SJCRH30 (cell line): ENCODE measurements around the gene PADI2. TPM values are rescaled to one million over a fixed set of nuclear protein-coding genes. Genes with fewer than 3 reads are reported as not detected.

Experiments used
- DNase-seq, 2 experiments: peaks; one replicate each; pipeline ENCODE4 v3.0.0-alpha.2; 2015 to 2020
- H3K27ac ChIP-seq: fragments of 250-450 bp; sonication (Bioruptor Pico); 2 replicates; pipeline ENCODE4 v1.5.1; 2020; ENCODE audit warnings: mild to moderate bottlenecking, moderate library complexity
- H3K27me3 ChIP-seq: fragments of 250-450 bp; sonication (Bioruptor Pico); 2 replicates; pipeline ENCODE4 v1.5.1; 2020; ENCODE audit warnings: mild to moderate bottlenecking, moderate library complexity
- H3K36me3 ChIP-seq: fragments of 250-450 bp; sonication (Bioruptor Pico); 2 replicates; pipeline ENCODE4 v1.5.1; 2020; ENCODE audit warnings: mild to moderate bottlenecking, moderate library complexity
- H3K4me1 ChIP-seq: fragments of 250-450 bp; sonication (Bioruptor Pico); 2 replicates; pipeline ENCODE4 v1.5.1; 2020; ENCODE audit warnings: mild to moderate bottlenecking, moderate library complexity
- H3K4me3 ChIP-seq: fragments of 250-450 bp; sonication (Bioruptor Pico); 2 replicates; pipeline ENCODE4 v1.5.1; 2020; ENCODE audit warnings: mild to moderate bottlenecking, moderate library complexity
- H3K9me3 ChIP-seq: fragments of 250-450 bp; sonication (Bioruptor Pico); replicated peaks from 2 replicates; pipeline ENCODE4 v1.5.1; 2020; ENCODE audit warnings: mild to moderate bottlenecking, moderate library complexity
- total RNA-seq: library from RNA; depleted of rRNA; stranded (reverse); fragments of >200 nt; shearing (Covaris generic); gene quantifications from 2 replicates; pipeline ENCODE4 v1.2.3, GENCODE V29; 2014

The PADI2 gene
- total RNA-seq, 1 experiment from 2014 or later: 4.3 TPM

GRCh38 chr1:17155257-17155920, 36.1 kb upstream of the PADI2 start:
- H3K36me3 ChIP-seq: no peaks in the 10 kb centered on the region

DNA sequence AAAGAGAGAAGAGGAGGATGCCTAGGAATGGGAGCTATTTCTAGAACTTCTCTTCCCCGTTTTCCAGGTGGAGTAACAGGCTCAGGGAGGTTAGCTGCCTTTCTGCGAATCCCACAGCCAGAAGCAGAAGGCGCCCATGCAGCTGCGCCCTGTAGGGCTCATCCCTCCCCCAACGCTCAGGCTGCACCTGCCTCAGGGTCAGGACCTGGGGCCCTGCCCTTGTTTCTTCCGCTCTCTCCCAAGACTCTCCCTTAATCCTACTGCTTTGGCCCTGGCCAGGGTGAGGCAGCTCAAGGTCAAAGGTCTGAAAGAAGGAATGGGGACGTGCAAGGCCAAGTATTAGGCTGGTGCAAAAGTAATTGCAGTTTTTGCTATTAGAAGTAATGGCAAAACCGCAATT, 30.5 kb upstream of the PADI2 start:
- no peak overlapping the region for H3K27ac ChIP-seq
- no peak overlapping the region for H3K4me3 ChIP-seq
- peaks cover 2% of the 10 kb centered on the region; the same call in 1 of the 2 replicates for H3K9me3 ChIP-seq
- H3K36me3 ChIP-seq: no peaks in the 10 kb centered on the region
- no peak for DNase-seq
- H3K4me1 ChIP-seq: no peaks in the 10 kb centered on the region
- H3K27me3 ChIP-seq: no peaks in the 10 kb centered on the region

More at GRCh38 chr1:17155257-17155920, 36.1 kb upstream of the PADI2 start:
- DNase-seq: no peak
- H3K27me3 ChIP-seq: no peaks in the 10 kb centered on the region
- H3K9me3 ChIP-seq: peaks cover 8% of the 10 kb centered on the region; the same call in 1 of the 2 replicates
- no peaks in the 10 kb centered on the region for H3K4me1 ChIP-seq
- H3K4me3 ChIP-seq: no peak overlapping the region
- no peak overlapping the region for H3K27ac ChIP-seq

DNA sequence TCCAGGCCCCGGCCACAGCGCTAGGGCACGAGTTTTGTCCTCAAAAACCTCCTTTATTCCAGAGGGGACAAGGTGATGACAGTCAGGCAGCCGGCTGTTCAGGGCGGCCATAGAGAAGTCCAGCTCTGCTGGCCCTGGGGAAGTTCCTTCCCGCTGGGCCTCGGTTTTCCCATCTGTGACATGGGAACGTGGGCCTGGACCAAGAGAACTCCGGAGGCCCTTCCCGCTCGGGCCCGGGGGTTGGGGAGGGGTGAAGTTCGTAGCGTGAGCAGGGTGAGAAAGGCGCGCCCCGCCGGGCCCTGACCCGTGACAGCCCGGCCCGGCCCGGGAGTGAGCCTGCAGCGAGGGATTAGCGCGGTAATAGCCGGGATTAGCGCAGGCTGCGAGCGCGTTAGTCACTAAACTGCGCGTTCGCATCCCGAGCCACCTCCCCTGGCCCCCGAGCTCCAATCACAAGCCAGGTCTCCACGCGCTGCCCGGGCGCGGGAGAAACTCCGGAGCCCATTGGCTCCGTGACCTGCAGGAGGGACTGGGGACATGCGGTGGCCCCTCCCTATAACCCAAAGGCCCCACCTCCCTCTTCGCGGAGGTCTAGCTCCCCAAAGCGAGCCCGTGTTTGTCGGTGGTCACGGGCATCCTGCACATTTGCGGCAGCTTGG, 29.8 kb upstream of the PADI2 start:
- DNase-seq: no peak
- Histone ChIP-seq H3K9me3 (peaks cover 2% of the 10 kb centered on the region; the same call in 1 of the 2 replicates), H3K27me3 (no peaks in the 10 kb centered on the region), H3K4me1 (no peaks in the 10 kb centered on the region), H3K4me3 (no peak overlapping the region), H3K36me3 (no peaks in the 10 kb centered on the region), H3K27ac (no peak overlapping the region)

GRCh38 chr1:17145648-17146047, 26.4 kb upstream of the PADI2 start:
- Histone ChIP-seq H3K27ac (no peak overlapping the region), H3K36me3 (no peaks in the 10 kb centered on the region), H3K4me1 (no peaks in the 10 kb centered on the region), H3K27me3 (no peaks in the 10 kb centered on the region), H3K4me3 (no peak overlapping the region), H3K9me3 (no peaks in the 10 kb centered on the region)
- no peak for DNase-seq

- Histone ChIP-seq H3K27me3 (no peaks in the 10 kb centered on the region), H3K4me3 (no peak overlapping the region), H3K4me1 (no peaks in the 10 kb centered on the region), H3K36me3 (no peaks in the 10 kb centered on the region), H3K9me3 (no peaks in the 10 kb centered on the region), H3K27ac (no peak overlapping the region)
- no peak for DNase-seq
Measured at GRCh38 chr1:17143760-17144159, 24.5 kb upstream of the PADI2 start.

- Histone ChIP-seq H3K4me1 (no peaks in the 10 kb centered on the region), H3K27me3 (no peaks in the 10 kb centered on the region), H3K9me3 (no peaks in the 10 kb centered on the region), H3K27ac (no peak overlapping the region), H3K36me3 (no peaks in the 10 kb centered on the region), H3K4me3 (no peak overlapping the region)
- no peak for DNase-seq
Measured at GRCh38 chr1:17141441-17142197, 22.4 kb upstream of the PADI2 start.

- H3K27me3 ChIP-seq: no peaks in the 10 kb centered on the region
- no peak overlapping the region for H3K4me3 ChIP-seq
- H3K36me3 ChIP-seq: no peaks in the 10 kb centered on the region
- H3K27ac ChIP-seq: no peak overlapping the region
- no peak for DNase-seq
- H3K9me3 ChIP-seq: no peaks in the 10 kb centered on the region
- peaks cover under 1% of the 10 kb centered on the region; the same call in 1 of the 2 replicates for H3K4me1 ChIP-seq
Measured at GRCh38 chr1:17140279-17140678, 21.0 kb upstream of the PADI2 start.

DNA sequence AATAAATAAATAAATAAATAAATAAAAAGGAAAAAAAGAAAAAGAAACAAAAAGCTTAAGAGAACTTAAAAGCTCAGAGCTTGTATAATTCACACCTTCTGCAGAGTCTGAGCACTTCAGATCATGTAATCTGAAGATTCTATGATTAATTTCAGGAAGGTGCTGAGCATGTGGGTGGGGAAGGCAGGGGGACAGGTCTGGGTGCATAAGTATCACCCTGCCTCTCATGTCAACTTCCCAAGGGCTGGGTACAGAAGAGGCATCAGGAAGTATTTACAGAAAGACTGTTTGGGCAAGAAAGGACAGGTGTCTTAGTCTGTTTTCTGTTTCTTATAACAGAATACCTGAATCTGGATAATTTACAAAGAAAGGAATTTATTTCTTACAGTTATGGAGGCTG, 20.4 kb upstream of the PADI2 start:
- DNase-seq: no peak
- H3K27ac ChIP-seq: no peak overlapping the region
- no peaks in the 10 kb centered on the region for H3K27me3 ChIP-seq
- H3K4me1 ChIP-seq: peaks cover 3% of the 10 kb centered on the region; the same call in 1 of the 2 replicates
- H3K36me3 ChIP-seq: no peaks in the 10 kb centered on the region
- no peak overlapping the region for H3K4me3 ChIP-seq
- no peaks in the 10 kb centered on the region for H3K9me3 ChIP-seq

DNA sequence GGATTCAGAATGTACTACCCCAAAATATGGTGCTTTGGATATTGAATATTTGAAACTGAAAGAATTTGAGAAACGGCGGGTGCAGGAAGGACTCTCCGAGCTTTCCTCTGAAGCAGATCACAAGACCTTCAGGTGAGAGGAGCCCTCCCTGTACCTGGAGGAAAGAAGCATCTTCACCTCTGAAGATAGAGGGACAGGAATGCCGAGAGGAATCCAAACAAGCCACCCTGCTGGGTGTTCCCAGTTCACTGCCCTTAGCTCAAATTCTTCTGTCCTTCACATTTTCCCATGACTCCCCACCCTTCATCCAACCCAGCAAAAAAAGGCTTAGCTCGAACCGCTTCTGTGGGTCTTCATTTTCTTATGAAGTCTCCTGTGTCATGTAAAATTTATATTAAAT, 18.2 kb upstream of the PADI2 start:
- H3K27me3 ChIP-seq: no peaks in the 10 kb centered on the region
- no peak overlapping the region for H3K27ac ChIP-seq
- no peak for DNase-seq
- peaks cover 3% of the 10 kb centered on the region; the same call in 1 of the 2 replicates for H3K4me1 ChIP-seq
- H3K9me3 ChIP-seq: no peaks in the 10 kb centered on the region
- H3K4me3 ChIP-seq: no peak overlapping the region
- H3K36me3 ChIP-seq: no peaks in the 10 kb centered on the region

DNA sequence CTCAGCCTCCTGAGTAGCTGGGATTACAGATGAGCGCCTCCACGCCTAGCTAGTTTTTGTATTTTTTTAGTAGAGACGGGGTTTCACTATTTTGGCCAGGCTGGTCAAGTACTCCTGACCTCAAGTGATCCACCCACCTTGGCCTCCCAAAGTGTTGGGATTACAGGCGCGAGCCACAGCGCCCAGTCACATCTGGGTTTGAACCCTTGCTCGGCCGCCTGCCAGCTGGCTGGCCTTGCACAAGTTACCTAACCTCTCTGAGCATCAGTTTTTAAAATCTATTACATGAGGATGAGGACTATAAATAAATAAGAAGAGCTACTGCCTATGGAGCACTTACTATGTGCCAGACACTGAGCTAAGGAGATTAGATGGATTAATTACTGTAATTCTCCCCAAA, 17.7 kb upstream of the PADI2 start:
- no peak for DNase-seq
- no peaks in the 10 kb centered on the region for H3K9me3 ChIP-seq
- peaks cover 3% of the 10 kb centered on the region; the same call in 1 of the 2 replicates for H3K4me1 ChIP-seq
- no peaks in the 10 kb centered on the region for H3K36me3 ChIP-seq
- no peaks in the 10 kb centered on the region for H3K27me3 ChIP-seq
- H3K4me3 ChIP-seq: no peak overlapping the region
- no peak overlapping the region for H3K27ac ChIP-seq

DNA sequence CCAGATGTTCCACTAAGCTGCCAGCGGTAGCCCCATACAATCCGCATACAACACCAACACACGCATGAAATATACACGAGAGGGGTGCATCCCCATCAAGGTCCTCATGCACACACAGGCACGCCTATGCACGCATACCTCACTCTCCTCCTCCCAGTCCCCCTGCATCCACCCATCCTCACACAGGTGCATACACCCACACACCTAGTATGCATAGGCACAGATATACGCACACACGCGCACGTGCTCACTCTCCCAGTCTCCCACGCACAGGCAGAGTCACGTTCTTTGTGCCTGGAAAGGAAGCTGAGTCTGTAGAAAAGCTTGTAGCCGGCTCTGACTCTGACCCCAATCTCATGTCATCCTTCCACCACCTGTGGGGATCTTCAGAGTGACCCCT, 16.9 kb upstream of the PADI2 start:
- DNase-seq: no peak
- Histone ChIP-seq H3K27ac (no peak overlapping the region), H3K27me3 (no peaks in the 10 kb centered on the region), H3K9me3 (no peaks in the 10 kb centered on the region), H3K36me3 (no peaks in the 10 kb centered on the region), H3K4me1 (peaks cover 3% of the 10 kb centered on the region; the same call in 1 of the 2 replicates), H3K4me3 (no peak overlapping the region)

GRCh38 chr1:17135530-17135929, 16.3 kb upstream of the PADI2 start:
- Histone ChIP-seq H3K36me3 (no peaks in the 10 kb centered on the region), H3K9me3 (no peaks in the 10 kb centered on the region), H3K27ac (no peak overlapping the region), H3K27me3 (no peaks in the 10 kb centered on the region), H3K4me1 (peaks cover 3% of the 10 kb centered on the region; the same call in 1 of the 2 replicates), H3K4me3 (no peak overlapping the region)
- DNase-seq: peak in 1 of 2 experiments; percentile 23

DNA sequence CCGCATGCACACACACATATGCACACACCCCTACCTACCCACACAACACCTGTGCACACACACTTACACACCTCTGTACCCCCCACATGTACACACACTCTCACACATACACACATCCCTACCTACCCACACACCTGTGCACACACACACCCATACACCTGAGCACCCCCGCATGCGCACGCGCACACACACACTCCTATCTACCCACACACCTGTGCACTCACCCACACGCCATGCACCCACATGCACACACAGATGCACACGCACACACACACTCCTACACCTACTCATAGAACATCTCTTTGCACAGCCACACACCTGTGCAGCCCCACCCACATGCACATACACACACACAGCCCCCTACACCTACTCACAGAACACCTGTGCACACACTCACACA, 15.5 kb upstream of the PADI2 start:
- Histone ChIP-seq H3K4me1 (peaks cover 3% of the 10 kb centered on the region; the same call in 1 of the 2 replicates), H3K27me3 (no peaks in the 10 kb centered on the region), H3K27ac (no peak overlapping the region), H3K9me3 (no peaks in the 10 kb centered on the region), H3K4me3 (no peak overlapping the region), H3K36me3 (no peaks in the 10 kb centered on the region)
- no peak for DNase-seq

GRCh38 chr1:17134034-17134433, 14.8 kb upstream of the PADI2 start:
- peaks cover 8% of the 10 kb centered on the region for H3K4me1 ChIP-seq
- H3K9me3 ChIP-seq: no peaks in the 10 kb centered on the region
- no peaks in the 10 kb centered on the region for H3K36me3 ChIP-seq
- no peak overlapping the region for H3K4me3 ChIP-seq
- no peaks in the 10 kb centered on the region for H3K27me3 ChIP-seq
- DNase-seq: no peak
- no peak overlapping the region for H3K27ac ChIP-seq

- no peak overlapping the region for H3K27ac ChIP-seq
- peaks cover 20% of the 10 kb centered on the region for H3K4me1 ChIP-seq
- H3K27me3 ChIP-seq: no peaks in the 10 kb centered on the region
- no peak for DNase-seq
- no peak overlapping the region for H3K4me3 ChIP-seq
- no peaks in the 10 kb centered on the region for H3K9me3 ChIP-seq
- H3K36me3 ChIP-seq: no peaks in the 10 kb centered on the region
Measured at GRCh38 chr1:17130138-17130635, 10.9 kb upstream of the PADI2 start.
